Kidney (tissue), 14 donors: Measurements from ENCODE around the gene CDR2. TPM values are rescaled to one million over a fixed set of nuclear protein-coding genes. Genes with fewer than 3 reads are reported as not detected.

Experiments
- DNase-seq, 5 donors: peaks; one replicate each; pipeline ENCODE4 v3.0.0-alpha.2; 2013 to 2020
- FAIRE-seq: peaks from 2 replicates; lab custom pipeline; 2012; peaks lifted over from hg19 to GRCh38; lab: Jason Lieb, UNC
- H3K27ac ChIP-seq, 2 donors: one replicate each; pipeline ENCODE4 v1.7.0; 2013; ENCODE audit warnings: low read depth in 2 of 2, low read length in 2 of 2, inconsistent platforms in 1 of 2
- H3K27me3 ChIP-seq: one replicate; pipeline ENCODE4 v1.7.1; 2013; ENCODE audit warnings: low read length, inconsistent platforms; ENCODE audit not compliant: control insufficient read depth, insufficient read depth
- H3K36me3 ChIP-seq, 3 donors: one replicate each; pipeline versions ENCODE4 v1.7.0 to v1.7.1; 2013; ENCODE audit warnings: low read length in 3 of 3, control low read depth in 1 of 3, inconsistent platforms in 1 of 3; ENCODE audit not compliant: insufficient read depth in 3 of 3, control insufficient read depth in 2 of 3
- H3K4me1 ChIP-seq, 3 donors: one replicate each; pipeline versions ENCODE4 v1.7.0 to v1.7.1; 2013; ENCODE audit warnings: low read length in 3 of 3, inconsistent platforms in 1 of 3, low read depth in 1 of 3; ENCODE audit not compliant: control insufficient read depth in 2 of 3, insufficient read depth in 2 of 3
- H3K4me3 ChIP-seq, 3 donors: one replicate each; pipeline versions ENCODE4 v1.7.0 to v1.8.1; 2013; ENCODE audit warnings: low read length in 3 of 3, control low read depth in 1 of 3, inconsistent platforms in 1 of 3
- H3K9ac ChIP-seq, 3 donors: one replicate each; pipeline versions ENCODE4 v1.7.0 to v1.7.1; 2013; ENCODE audit warnings: low read length in 3 of 3, control low read depth in 1 of 3, inconsistent platforms in 1 of 3
- H3K9me3 ChIP-seq, 3 donors: one replicate each; pipeline versions ENCODE4 v1.7.0 to v1.7.1; 2013; ENCODE audit warnings: low read length in 3 of 3, control low read depth in 1 of 3, inconsistent platforms in 1 of 3; ENCODE audit not compliant: control insufficient read depth in 2 of 3, insufficient read depth in 1 of 3
- CTCF ChIP-seq: IDR thresholded peaks from 3 replicates; pipeline ENCODE4 v1.5.1; 2012; ENCODE audit warnings: mild to moderate bottlenecking, moderate library complexity, borderline replicate concordance; ENCODE audit not compliant: insufficient read depth; ENCODE audit errors: extremely low read depth
- intact Hi-C: fragments of 100-400 bp; cut with DNase I; formaldehyde crosslinking; loops from one replicate; pipeline ENCODE4 v1.11.1; 2022
- polyA plus RNA-seq: library from polyadenylated mRNA; stranded (reverse); fragments of 350-450 nt; fragmentation: Illumina TruSeq; extraction: RNeasy Lipid Tissue Mini Kit (QIAGEN cat#74804); gene quantifications from one replicate; pipeline ENCODE4 v1.2.3, GENCODE V29; 2014; ENCODE audit warnings: low read depth, low replicate concordance; ENCODE audit not compliant: insufficient read depth
- total RNA-seq: library from RNA; stranded (reverse); fragmentation: NEBNext Ultra II Directional; extraction: Animal tissue kit (Norgen Biotek cat#: 25700); gene quantifications from one replicate; pipeline ENCODE4 v1.2.1, GENCODE V29; 2021
- donor health status: control.
- donor health status: control.
- donor health status: control.
- donor health status: control.
- donor health status: control.
- donor health status: DM: yes; HTN: yes; CAD: no.
- donor health status: Normal renal cell carcinoma (clear cell type).

The CDR2 gene
- total and polyA plus RNA-seq, 2 donors from 2014 or later = 14.4 to 29.6 TPM

GRCh38 chr16:22383827-22384226 lies 9.4 kb upstream of the CDR2 start:
- intact Hi-C loops = no loop called here
- Histone ChIP-seq H3K27me3 (no peaks in the 10 kb centered on the region), H3K9ac (no peak overlapping the region), H3K4me1 (peaks cover 0 to 2% (median 0%) of the 10 kb centered on the region in 3 donors), H3K36me3 (no peaks in the 10 kb centered on the region), H3K27ac (no peak overlapping the region), H3K4me3 (no peak overlapping the region), H3K9me3 (no peaks in the 10 kb centered on the region)
- no peak for FAIRE-seq
- no peak for TF ChIP-seq CTCF
- no peak for DNase-seq

GRCh38 chr16:22381392-22381791 lies 7.0 kb upstream of the CDR2 start:
- Histone ChIP-seq H3K27me3 (no peaks in the 10 kb centered on the region), H3K4me1 (no peaks in the 10 kb centered on the region), H3K9me3 (no peaks in the 10 kb centered on the region), H3K36me3 (no peaks in the 10 kb centered on the region), H3K9ac (no peak overlapping the region), H3K27ac (no peak overlapping the region), H3K4me3 (no peak overlapping the region)
- DNase-seq = no peak
- TF ChIP-seq CTCF = no peak
- FAIRE-seq = no peak
- intact Hi-C loops = no loop called here

- no peaks in the 10 kb centered on the region for H3K27me3 ChIP-seq
- no peak overlapping the region for H3K4me3 ChIP-seq
- TF ChIP-seq CTCF = no peak
- intact Hi-C loops = no loop called here
- no peaks in the 10 kb centered on the region for H3K4me1 ChIP-seq
- H3K9ac ChIP-seq = no peak overlapping the region
- no peak for FAIRE-seq
- DNase-seq = no peak
- no peak overlapping the region for H3K27ac ChIP-seq
- no peaks in the 10 kb centered on the region for H3K9me3 ChIP-seq
- H3K36me3 ChIP-seq = no peaks in the 10 kb centered on the region
Observed at GRCh38 chr16:22380529-22380928, 6.1 kb upstream of the CDR2 start.

GRCh38 chr16:22379656-22380055 lies 5.2 kb upstream of the CDR2 start:
- Histone ChIP-seq H3K9me3 (no peaks in the 10 kb centered on the region), H3K27me3 (no peaks in the 10 kb centered on the region), H3K4me3 (no peak overlapping the region), H3K36me3 (no peaks in the 10 kb centered on the region), H3K4me1 (peaks cover 0 to 5% (median 4%) of the 10 kb centered on the region in 3 donors), H3K9ac (no peak overlapping the region), H3K27ac (no peak overlapping the region)
- intact Hi-C loops = no loop called here
- no peak for TF ChIP-seq CTCF
- DNase-seq = no peak
- no peak for FAIRE-seq
